Measurements from ENCODE around the gene PTGES3. TPM values are rescaled to one million over a fixed set of nuclear protein-coding genes. Genes with fewer than 3 reads are reported as not detected.

The PTGES3 gene
- total and polyA plus RNA-seq, 10 of the 15 experiments (the other 5 are each of a cell fraction or from before 2014, with no cell fraction given) = 117 to 520 (median 175) TPM

DNA sequence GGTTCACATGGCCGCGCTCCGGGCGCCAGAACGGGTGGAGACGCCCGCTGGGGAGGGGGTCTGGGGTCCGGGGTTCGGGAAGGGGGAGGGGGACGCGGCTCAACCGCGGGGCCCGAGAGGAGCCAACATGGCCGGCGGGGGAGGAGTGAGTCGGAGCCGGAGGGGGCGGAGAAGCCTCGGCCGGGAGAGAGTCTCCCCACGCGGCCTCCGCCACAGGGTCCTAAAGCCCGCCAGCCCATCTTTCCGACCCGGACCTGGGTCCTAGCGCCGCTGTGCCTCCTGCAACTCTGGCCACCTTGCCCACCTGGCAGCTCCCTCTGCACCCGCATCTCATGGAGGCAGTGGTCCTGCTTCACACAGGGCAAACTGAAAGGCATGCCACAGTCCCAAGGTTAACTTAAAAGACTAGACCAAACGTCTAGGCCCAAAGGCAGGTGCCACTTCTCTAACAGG, 57.9 kb downstream of the PTGES3 start, which contains the start of gene BAZ2A (continued):
- TF ChIP-seq, protein P1, sequence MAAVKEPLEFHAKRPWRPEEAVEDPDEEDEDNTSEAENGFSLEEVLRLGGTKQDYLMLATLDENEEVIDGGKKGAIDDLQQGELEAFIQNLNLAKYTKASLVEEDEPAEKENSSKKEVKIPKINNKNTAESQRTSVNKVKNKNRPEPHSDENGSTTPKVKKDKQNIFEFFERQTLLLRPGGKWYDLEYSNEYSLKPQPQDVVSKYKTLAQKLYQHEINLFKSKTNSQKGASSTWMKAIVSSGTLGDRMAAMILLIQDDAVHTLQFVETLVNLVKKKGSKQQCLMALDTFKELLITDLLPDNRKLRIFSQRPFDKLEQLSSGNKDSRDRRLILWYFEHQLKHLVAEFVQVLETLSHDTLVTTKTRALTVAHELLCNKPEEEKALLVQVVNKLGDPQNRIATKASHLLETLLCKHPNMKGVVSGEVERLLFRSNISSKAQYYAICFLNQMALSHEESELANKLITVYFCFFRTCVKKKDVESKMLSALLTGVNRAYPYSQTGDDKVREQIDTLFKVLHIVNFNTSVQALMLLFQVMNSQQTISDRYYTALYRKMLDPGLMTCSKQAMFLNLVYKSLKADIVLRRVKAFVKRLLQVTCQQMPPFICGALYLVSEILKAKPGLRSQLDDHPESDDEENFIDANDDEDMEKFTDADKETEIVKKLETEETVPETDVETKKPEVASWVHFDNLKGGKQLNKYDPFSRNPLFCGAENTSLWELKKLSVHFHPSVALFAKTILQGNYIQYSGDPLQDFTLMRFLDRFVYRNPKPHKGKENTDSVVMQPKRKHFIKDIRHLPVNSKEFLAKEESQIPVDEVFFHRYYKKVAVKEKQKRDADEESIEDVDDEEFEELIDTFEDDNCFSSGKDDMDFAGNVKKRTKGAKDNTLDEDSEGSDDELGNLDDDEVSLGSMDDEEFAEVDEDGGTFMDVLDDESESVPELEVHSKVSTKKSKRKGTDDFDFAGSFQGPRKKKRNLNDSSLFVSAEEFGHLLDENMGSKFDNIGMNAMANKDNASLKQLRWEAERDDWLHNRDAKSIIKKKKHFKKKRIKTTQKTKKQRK (IDR thresholded peaks at IDR 0.05; ENCODE audit: low read depth, low read length) = no peak
- TF ChIP-seq PML (IDR thresholded peaks at IDR 0.05; ENCODE audit: low read length) (no peak), ZZZ3 (IDR thresholded peaks at IDR 0.05; ENCODE audit: control insufficient read depth, insufficient read length, low read depth) (no peak), FOS (IDR thresholded peaks at IDR 0.05; ENCODE audit: borderline replicate concordance, extremely low read depth, insufficient read length) (no peak), POLR2AphosphoS2 (IDR thresholded peaks at IDR 0.05; ENCODE audit: low read depth, low read length) (no peak), POU2F2 (IDR thresholded peaks at IDR 0.05; ENCODE audit: borderline replicate concordance, low read depth, low read length) (peak; percentile 85; the same call in 2 of the 3 replicates), ATF7 (IDR thresholded peaks at IDR 0.05; ENCODE audit: low read depth) (peak; percentile 23; the same call in 1 of the 2 replicates), BACH1 (IDR thresholded peaks at IDR 0.05; ENCODE audit: borderline replicate concordance) (peak; percentile 76), LARP7 (IDR thresholded peaks at IDR 0.05) (peak; percentile 94), NFIC (IDR thresholded peaks at IDR 0.05; ENCODE audit: low read depth, low read length) (no peak), STAT3 (IDR thresholded peaks at IDR 0.05; ENCODE audit: low read depth, low read length) (no peak), EP300 (IDR thresholded peaks at IDR 0.05; ENCODE audit: borderline replicate concordance in 1 of 2, control insufficient read depth in 1 of 2, low read depth in 2 of 2, low read length in 2 of 2) (peak in 1 of 2 experiments; percentile 40; a peak in 2 of 4 replicates), NRF1 (conservative IDR thresholded peaks at IDR 0.05; ENCODE audit: low read depth, low read length) (no peak), ZNF217 (IDR thresholded peaks at IDR 0.05) (no peak), NFYA (IDR thresholded peaks at IDR 0.05; ENCODE audit: borderline replicate concordance, low read depth, low read length) (no peak), SIX5 (IDR thresholded peaks at IDR 0.05; ENCODE audit: low read depth, low read length, severe bottlenecking) (no peak)
- TF ChIP-seq, protein P2, sequence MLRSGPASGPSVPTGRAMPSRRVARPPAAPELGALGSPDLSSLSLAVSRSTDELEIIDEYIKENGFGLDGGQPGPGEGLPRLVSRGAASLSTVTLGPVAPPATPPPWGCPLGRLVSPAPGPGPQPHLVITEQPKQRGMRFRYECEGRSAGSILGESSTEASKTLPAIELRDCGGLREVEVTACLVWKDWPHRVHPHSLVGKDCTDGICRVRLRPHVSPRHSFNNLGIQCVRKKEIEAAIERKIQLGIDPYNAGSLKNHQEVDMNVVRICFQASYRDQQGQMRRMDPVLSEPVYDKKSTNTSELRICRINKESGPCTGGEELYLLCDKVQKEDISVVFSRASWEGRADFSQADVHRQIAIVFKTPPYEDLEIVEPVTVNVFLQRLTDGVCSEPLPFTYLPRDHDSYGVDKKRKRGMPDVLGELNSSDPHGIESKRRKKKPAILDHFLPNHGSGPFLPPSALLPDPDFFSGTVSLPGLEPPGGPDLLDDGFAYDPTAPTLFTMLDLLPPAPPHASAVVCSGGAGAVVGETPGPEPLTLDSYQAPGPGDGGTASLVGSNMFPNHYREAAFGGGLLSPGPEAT (IDR thresholded peaks at IDR 0.05; ENCODE audit: low read depth) = peak; percentile 100
- TF ChIP-seq, protein P3, sequence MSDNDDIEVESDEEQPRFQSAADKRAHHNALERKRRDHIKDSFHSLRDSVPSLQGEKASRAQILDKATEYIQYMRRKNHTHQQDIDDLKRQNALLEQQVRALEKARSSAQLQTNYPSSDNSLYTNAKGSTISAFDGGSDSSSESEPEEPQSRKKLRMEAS (IDR thresholded peaks at IDR 0.05; ENCODE audit: low read depth, low read length) = peak; percentile 80
- TF ChIP-seq, protein P4, sequence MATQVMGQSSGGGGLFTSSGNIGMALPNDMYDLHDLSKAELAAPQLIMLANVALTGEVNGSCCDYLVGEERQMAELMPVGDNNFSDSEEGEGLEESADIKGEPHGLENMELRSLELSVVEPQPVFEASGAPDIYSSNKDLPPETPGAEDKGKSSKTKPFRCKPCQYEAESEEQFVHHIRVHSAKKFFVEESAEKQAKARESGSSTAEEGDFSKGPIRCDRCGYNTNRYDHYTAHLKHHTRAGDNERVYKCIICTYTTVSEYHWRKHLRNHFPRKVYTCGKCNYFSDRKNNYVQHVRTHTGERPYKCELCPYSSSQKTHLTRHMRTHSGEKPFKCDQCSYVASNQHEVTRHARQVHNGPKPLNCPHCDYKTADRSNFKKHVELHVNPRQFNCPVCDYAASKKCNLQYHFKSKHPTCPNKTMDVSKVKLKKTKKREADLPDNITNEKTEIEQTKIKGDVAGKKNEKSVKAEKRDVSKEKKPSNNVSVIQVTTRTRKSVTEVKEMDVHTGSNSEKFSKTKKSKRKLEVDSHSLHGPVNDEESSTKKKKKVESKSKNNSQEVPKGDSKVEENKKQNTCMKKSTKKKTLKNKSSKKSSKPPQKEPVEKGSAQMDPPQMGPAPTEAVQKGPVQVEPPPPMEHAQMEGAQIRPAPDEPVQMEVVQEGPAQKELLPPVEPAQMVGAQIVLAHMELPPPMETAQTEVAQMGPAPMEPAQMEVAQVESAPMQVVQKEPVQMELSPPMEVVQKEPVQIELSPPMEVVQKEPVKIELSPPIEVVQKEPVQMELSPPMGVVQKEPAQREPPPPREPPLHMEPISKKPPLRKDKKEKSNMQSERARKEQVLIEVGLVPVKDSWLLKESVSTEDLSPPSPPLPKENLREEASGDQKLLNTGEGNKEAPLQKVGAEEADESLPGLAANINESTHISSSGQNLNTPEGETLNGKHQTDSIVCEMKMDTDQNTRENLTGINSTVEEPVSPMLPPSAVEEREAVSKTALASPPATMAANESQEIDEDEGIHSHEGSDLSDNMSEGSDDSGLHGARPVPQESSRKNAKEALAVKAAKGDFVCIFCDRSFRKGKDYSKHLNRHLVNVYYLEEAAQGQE (IDR thresholded peaks at IDR 0.05; ENCODE audit: low read depth, low read length) = no peak
